Neuronal stem cell (in vitro differentiated cells): Measurements from ENCODE around the gene FAM53A.

Source experiments
- DNase-seq: peaks from one replicate; pipeline ENCODE4 v3.0.0-alpha.2; 2013; ENCODE audit warnings: low spot score
- H2AFZ ChIP-seq: one replicate; pipeline ENCODE4 v1.6.1; 2013; ENCODE audit warnings: mild to moderate bottlenecking, low read length, inconsistent platforms
- H2AK5ac ChIP-seq: 2 replicates; pipeline ENCODE4 v1.6.1; 2013; ENCODE audit warnings: low read depth, mild to moderate bottlenecking, inconsistent platforms, low read length, moderate library complexity, mixed read lengths
- H2BK120ac ChIP-seq: 2 replicates; pipeline ENCODE4 v1.6.1; 2013; ENCODE audit warnings: low read depth, mild to moderate bottlenecking, inconsistent platforms, low read length, moderate library complexity, mixed read lengths
- H2BK12ac ChIP-seq: one replicate; pipeline ENCODE4 v1.6.1; 2013; ENCODE audit warnings: low read length, inconsistent platforms
- H2BK15ac ChIP-seq: 2 replicates; pipeline ENCODE4 v1.6.1; 2013; ENCODE audit warnings: mild to moderate bottlenecking, low read length, inconsistent platforms, mixed read lengths
- H2BK5ac ChIP-seq: one replicate; pipeline ENCODE4 v1.6.1; 2013; ENCODE audit warnings: inconsistent platforms, mild to moderate bottlenecking, low read length, moderate library complexity
- H3K14ac ChIP-seq: one replicate; pipeline ENCODE4 v1.6.1; 2013; ENCODE audit warnings: low read length, inconsistent platforms
- H3K18ac ChIP-seq: 2 replicates; pipeline ENCODE4 v1.6.1; 2013; ENCODE audit warnings: low read length, inconsistent platforms
- H3K23ac ChIP-seq: 2 replicates; pipeline ENCODE4 v1.6.1; 2013; ENCODE audit warnings: low read depth, mild to moderate bottlenecking, mixed read lengths, low read length, inconsistent platforms; ENCODE audit not compliant: poor library complexity
- H3K27ac ChIP-seq: replicated peaks from 3 replicates; pipeline ENCODE4 v1.5.1; 2013; ENCODE audit warnings: low read length, inconsistent platforms
- H3K27me3 ChIP-seq, 3 experiments: 2 replicates each; pipeline ENCODE4 v1.6.1; 2013; ENCODE audit warnings: low read length in 3 of 3, mild to moderate bottlenecking in 2 of 3, inconsistent platforms in 1 of 3, low read depth in 1 of 3, mixed read lengths in 1 of 3, moderate library complexity in 1 of 3; ENCODE audit not compliant: control insufficient read depth in 3 of 3, insufficient read depth in 3 of 3
- H3K36me3 ChIP-seq, 2 donors: replicated peaks in 1 of 2; 2 replicates each; pipeline ENCODE4 v1.6.1; 2013; ENCODE audit warnings: low read length in 2 of 2; ENCODE audit not compliant: control insufficient read depth in 2 of 2, insufficient read depth in 2 of 2
- H3K4ac ChIP-seq: 2 replicates; pipeline ENCODE4 v1.6.1; 2013; ENCODE audit warnings: inconsistent platforms, mild to moderate bottlenecking, low read length, moderate library complexity
- H3K4me1 ChIP-seq, 2 donors: 1 replicate in 1 of 2; 2 replicates in 1 of 2; pipeline ENCODE4 v1.6.1; 2013; ENCODE audit warnings: low read length in 2 of 2, low read depth in 1 of 2; ENCODE audit not compliant: control insufficient read depth in 2 of 2, insufficient read depth in 1 of 2
- H3K4me2 ChIP-seq: one replicate; pipeline ENCODE4 v1.6.1; 2013; ENCODE audit warnings: mild to moderate bottlenecking, low read length, inconsistent platforms; ENCODE audit not compliant: insufficient read depth, poor library complexity, severe bottlenecking
- H3K4me3 ChIP-seq, 2 donors: 2 replicates each; pipeline ENCODE4 v1.5.1; 2013; ENCODE audit warnings: low read length in 2 of 2, mild to moderate bottlenecking in 2 of 2, inconsistent platforms in 1 of 2, moderate library complexity in 1 of 2
- H3K79me1 ChIP-seq: one replicate; pipeline ENCODE4 v1.6.1; 2013; ENCODE audit warnings: low read depth, mild to moderate bottlenecking, inconsistent platforms, low read length, moderate library complexity
- H3K9ac ChIP-seq: one replicate; pipeline ENCODE4 v1.6.1; 2013; ENCODE audit warnings: mild to moderate bottlenecking, low read depth, low read length, inconsistent platforms; ENCODE audit not compliant: poor library complexity
- H3K9me3 ChIP-seq, 2 donors: replicated peaks in 1 of 2; 2 replicates each; pipeline versions ENCODE3 to v1.6.1; 2013; ENCODE audit warnings: low read length in 2 of 2, mild to moderate bottlenecking in 2 of 2, inconsistent platforms in 1 of 2, low read depth in 1 of 2, mixed read lengths in 1 of 2, moderate library complexity in 1 of 2; ENCODE audit not compliant: control insufficient read depth in 2 of 2, insufficient read depth in 1 of 2
- H4K8ac ChIP-seq: one replicate; pipeline ENCODE4 v1.6.1; 2013; ENCODE audit warnings: low read depth, mild to moderate bottlenecking, inconsistent platforms, low read length, moderate library complexity
- H4K91ac ChIP-seq: one replicate; pipeline ENCODE4 v1.6.1; 2013; ENCODE audit warnings: low read length, low read depth, mild to moderate bottlenecking, inconsistent platforms; ENCODE audit not compliant: poor library complexity
- WGBS, 2 donors: extraction: QIAGEN DNeasy Blood & Tissue Kit; methylation state at CpG; one replicate each; pipeline ENCODE4 v1.1.7; 2013; ENCODE audit warnings: missing lambda C conversion rate in 2 of 2, mixed read lengths in 1 of 2; ENCODE audit not compliant: insufficient read length in 2 of 2, insufficient replicate concordance in 1 of 2; ENCODE audit errors: extremely low coverage in 2 of 2; 5-methylcytosine and 5-hydroxymethylcytosine counted together

The FAM53A gene

GRCh38 chr4:1655676-1656075, 28.4 kb downstream of the FAM53A start:
- H4K8ac ChIP-seq = no peak overlapping the region
- H3K9me3 ChIP-seq = peaks cover 0 to 12% of the 10 kb centered on the region in 2 donors
- H2AFZ ChIP-seq = no peak overlapping the region
- peaks cover 0 to 8% (median 0%) of the 10 kb centered on the region in 3 experiments for H3K27me3 ChIP-seq
- peaks cover 0 to 4% of the 10 kb centered on the region in 2 donors for H3K4me1 ChIP-seq
- no peak overlapping the region for H2AK5ac ChIP-seq
- H3K27ac ChIP-seq = no peak overlapping the region
- no peak overlapping the region for H3K9ac ChIP-seq
- peak overlapping the region; percentile 25 for H3K14ac ChIP-seq
- no peak overlapping the region for H3K23ac ChIP-seq
- no peak overlapping the region for H3K4me2 ChIP-seq
- no peak overlapping the region for H3K18ac ChIP-seq
- no peak overlapping the region for H2BK12ac ChIP-seq
- no CpG with 5 or more reads among the region's 18 CpGs for WGBS, 2 donors
- DNase-seq = no peak
- peaks cover 7% of the 10 kb centered on the region for H3K79me1 ChIP-seq
- H3K4ac ChIP-seq = no peak overlapping the region
- H3K4me3 ChIP-seq = no peak overlapping the region
- H2BK15ac ChIP-seq = no peak overlapping the region
- H2BK120ac ChIP-seq = no peak overlapping the region
- H2BK5ac ChIP-seq = no peak overlapping the region
- H3K36me3 ChIP-seq = peaks cover 0 to 2% of the 10 kb centered on the region in 2 donors
- no peak overlapping the region for H4K91ac ChIP-seq

DNA sequence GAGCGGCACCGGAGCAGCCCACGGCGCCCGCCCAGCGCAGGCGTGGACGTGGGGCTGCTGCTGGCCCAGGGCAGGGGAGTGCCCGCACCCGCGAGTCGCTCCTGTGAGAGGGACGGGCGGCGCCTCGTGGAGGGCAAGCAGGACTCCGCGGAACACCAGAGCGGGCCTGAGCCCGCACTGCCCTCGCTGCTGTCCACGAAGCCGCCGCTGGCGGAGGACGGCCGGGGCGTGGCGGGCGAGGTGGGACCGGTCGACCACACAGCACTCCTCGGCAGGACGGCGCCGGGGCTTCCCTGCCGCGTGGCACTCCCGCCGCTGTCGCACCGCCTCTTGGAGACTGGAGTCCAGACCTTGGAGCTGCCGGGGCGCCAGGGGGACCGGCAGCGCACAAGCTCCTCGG, 29.0 kb downstream of the FAM53A start:
- H2AFZ ChIP-seq = no peak overlapping the region
- H3K4me3 ChIP-seq = no peak overlapping the region
- H3K9ac ChIP-seq = peak overlapping the region; percentile 44
- peak overlapping the region; percentile 24 for H2BK5ac ChIP-seq
- no peak overlapping the region for H2BK12ac ChIP-seq
- peak overlapping the region; percentile 21 for H3K14ac ChIP-seq
- no peak overlapping the region for H3K23ac ChIP-seq
- H2BK15ac ChIP-seq = no peak overlapping the region
- no peak overlapping the region for H3K27ac ChIP-seq
- H2BK120ac ChIP-seq = no peak overlapping the region
- H3K4me1 ChIP-seq = peaks cover 0 to 4% of the 10 kb centered on the region in 2 donors
- no CpG with 5 or more reads among the region's 47 CpGs for WGBS, 2 donors
- H3K36me3 ChIP-seq = peaks cover 0 to 2% of the 10 kb centered on the region in 2 donors
- H3K79me1 ChIP-seq = peaks cover 7% of the 10 kb centered on the region
- H2AK5ac ChIP-seq = peak overlapping the region; percentile 63
- no peak overlapping the region for H4K8ac ChIP-seq
- no peak overlapping the region for H3K4ac ChIP-seq
- no peak overlapping the region for H3K18ac ChIP-seq
- no peak overlapping the region for H3K4me2 ChIP-seq
- H3K27me3 ChIP-seq = peaks cover 0 to 8% (median 0%) of the 10 kb centered on the region in 3 experiments
- H3K9me3 ChIP-seq = peaks cover 0 to 12% of the 10 kb centered on the region in 2 donors
- no peak overlapping the region for H4K91ac ChIP-seq
- no peak for DNase-seq

GRCh38 chr4:1654216-1654955, 29.7 kb downstream of the FAM53A start:
- no peak overlapping the region for H3K27ac ChIP-seq
- no peak overlapping the region for H3K14ac ChIP-seq
- H3K4me3 ChIP-seq = no peak overlapping the region
- peaks cover 0 to 2% of the 10 kb centered on the region in 2 donors for H3K36me3 ChIP-seq
- H3K23ac ChIP-seq = peak overlapping the region; percentile 12
- no peak for DNase-seq
- H4K91ac ChIP-seq = no peak overlapping the region
- H3K27me3 ChIP-seq = peaks cover 0 to 8% (median 0%) of the 10 kb centered on the region in 3 experiments
- no peak overlapping the region for H3K9ac ChIP-seq
- H3K79me1 ChIP-seq = peaks cover 7% of the 10 kb centered on the region
- peaks cover 0 to 12% of the 10 kb centered on the region in 2 donors for H3K9me3 ChIP-seq
- H2BK120ac ChIP-seq = no peak overlapping the region
- no peak overlapping the region for H2BK12ac ChIP-seq
- no peak overlapping the region for H3K4me2 ChIP-seq
- peak overlapping the region; percentile 24 for H2BK5ac ChIP-seq
- H2BK15ac ChIP-seq = no peak overlapping the region
- peaks cover 0 to 4% of the 10 kb centered on the region in 2 donors for H3K4me1 ChIP-seq
- no peak overlapping the region for H3K4ac ChIP-seq
- no peak overlapping the region for H3K18ac ChIP-seq
- no peak overlapping the region for H4K8ac ChIP-seq
- H2AK5ac ChIP-seq = no peak overlapping the region
- no peak overlapping the region for H2AFZ ChIP-seq
- WGBS, 2 donors = no CpG with 5 or more reads among the region's 23 CpGs

DNA sequence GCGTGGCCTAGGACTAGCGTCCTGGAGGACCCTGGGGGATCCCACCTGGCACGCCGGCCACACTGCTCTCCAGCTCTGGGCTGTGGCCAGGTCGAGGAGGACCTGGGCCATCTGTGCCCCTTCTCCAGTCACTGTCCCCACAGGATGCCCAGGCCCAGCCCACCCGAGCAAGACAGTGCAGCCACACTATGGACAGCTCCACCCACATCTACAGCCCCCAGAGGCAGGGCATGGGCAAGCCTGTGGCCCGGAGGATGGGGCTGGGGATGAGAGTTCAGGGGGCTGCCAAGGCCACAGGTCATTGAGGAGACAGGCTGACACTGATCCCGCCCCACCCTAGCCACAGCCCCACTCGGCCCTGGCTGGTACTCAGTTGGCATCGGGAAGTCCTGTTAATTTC, 30.3 kb downstream of the FAM53A start:
- no peak overlapping the region for H3K9ac ChIP-seq
- peak overlapping the region; percentile 56 for H3K14ac ChIP-seq
- H4K91ac ChIP-seq = no peak overlapping the region
- no peak overlapping the region for H2BK15ac ChIP-seq
- H3K79me1 ChIP-seq = peaks cover 7% of the 10 kb centered on the region
- H3K23ac ChIP-seq = no peak overlapping the region
- no peak for DNase-seq
- no CpG with 5 or more reads among the region's 10 CpGs for WGBS, 2 donors
- H3K4me3 ChIP-seq = no peak overlapping the region
- peaks cover 0 to 2% of the 10 kb centered on the region in 2 donors for H3K36me3 ChIP-seq
- H3K9me3 ChIP-seq = peaks cover 0 to 12% of the 10 kb centered on the region in 2 donors
- no peak overlapping the region for H2AK5ac ChIP-seq
- H3K27ac ChIP-seq = no peak overlapping the region
- no peak overlapping the region for H3K18ac ChIP-seq
- H2AFZ ChIP-seq = no peak overlapping the region
- no peak overlapping the region for H4K8ac ChIP-seq
- no peak overlapping the region for H3K4ac ChIP-seq
- H3K27me3 ChIP-seq = peaks cover 0 to 8% (median 0%) of the 10 kb centered on the region in 3 experiments
- H3K4me1 ChIP-seq = peaks cover 0 to 4% of the 10 kb centered on the region in 2 donors
- no peak overlapping the region for H3K4me2 ChIP-seq
- H2BK12ac ChIP-seq = peak overlapping the region; percentile 41
- no peak overlapping the region for H2BK120ac ChIP-seq
- H2BK5ac ChIP-seq = no peak overlapping the region
